ENCODE data around the gene THOP1. TPM values are rescaled to one million over a fixed set of nuclear protein-coding genes. Genes with fewer than 3 reads are reported as not detected.

THOP1 gene
- total and polyA plus RNA-seq, 8 donors: 37.6 to 65.3 (median 46.1) TPM

GRCh38 chr19:2782329-2782935, 2.9 kb upstream of the THOP1 start:
- H3K27ac ChIP-seq: peak overlapping the region; percentile 82 to 91
- no peaks in the 10 kb centered on the region for H3K9me3 ChIP-seq
- DNase-seq (no peak), ATAC-seq (no peak)
- H3K4me3 ChIP-seq: peak overlapping the region; percentile 96 to 97
- peak in 1 of 2 donors; percentile 4 for TF ChIP-seq CTCF (IDR thresholded peaks at IDR 0.05)
- no peaks in the 10 kb centered on the region for H3K27me3 ChIP-seq
- peaks cover 26 to 55% of the 10 kb centered on the region in 2 donors for H3K4me1 ChIP-seq
- H3K36me3 ChIP-seq: peaks cover 0 to 13% of the 10 kb centered on the region in 2 donors
- intact Hi-C loops (cut with DNase I): no loop called here

- Histone ChIP-seq H3K4me1 (peaks cover 26 to 55% of the 10 kb centered on the region in 2 donors), H3K36me3 (peaks cover 0 to 8% of the 10 kb centered on the region in 2 donors), H3K9me3 (no peaks in the 10 kb centered on the region), H3K4me3 (peak within 1 kb of the TSS; percentile 96 to 97), H3K27me3 (no peaks in the 10 kb centered on the region), H3K27ac (peak within 1 kb of the TSS; percentile 82 to 91)
- DNase-seq (peak; percentile 97 to 99 (median 98)), ATAC-seq (peak; percentile 88)
- intact Hi-C loops (cut with DNase I): no loop called here
- peak; percentile 24 to 55 for TF ChIP-seq CTCF (IDR thresholded peaks at IDR 0.05)
Measured at GRCh38 chr19:2782936-2783780, 2.1 kb upstream of the THOP1 start, which contains the start of gene SGTA. Gene SGTA, minus strand, starts transcription at chr19:2783273. Its CDS starts 14,205 bp downstream, at chr19:2769068.

GRCh38 chr19:2783781-2784145, 1.5 kb upstream of the THOP1 start:
- H3K9me3 ChIP-seq: no peaks in the 10 kb centered on the region
- ATAC-seq: no peak
- H3K36me3 ChIP-seq: peaks cover 0 to 7% of the 10 kb centered on the region in 2 donors
- peaks cover 26 to 55% of the 10 kb centered on the region in 2 donors for H3K4me1 ChIP-seq
- DNase-seq: no peak
- H3K27ac ChIP-seq: peak overlapping the region; percentile 82 to 91
- intact Hi-C loops (cut with DNase I): no loop called here
- no peak for TF ChIP-seq CTCF (IDR thresholded peaks at IDR 0.05)
- peak overlapping the region; percentile 96 to 97 for H3K4me3 ChIP-seq
- H3K27me3 ChIP-seq: no peaks in the 10 kb centered on the region

- peaks cover 0 to 19% of the 10 kb centered on the region in 2 donors for H3K36me3 ChIP-seq
- no peak for DNase-seq
- no peaks in the 10 kb centered on the region for H3K27me3 ChIP-seq
- no peak overlapping the region for H3K4me3 ChIP-seq
- intact Hi-C loops (cut with DNase I): no loop called here
- TF ChIP-seq CTCF (IDR thresholded peaks at IDR 0.05): no peak
- no peak overlapping the region for H3K27ac ChIP-seq
- ATAC-seq: no peak
- no peaks in the 10 kb centered on the region for H3K9me3 ChIP-seq
- H3K4me1 ChIP-seq: peaks cover 16 to 38% of the 10 kb centered on the region in 2 donors
Measured at GRCh38 chr19:2787115-2787514, 1.8 kb downstream of the THOP1 start.

GRCh38 chr19:2788237-2788636, 2.9 kb downstream of the THOP1 start:
- no peaks in the 10 kb centered on the region for H3K27me3 ChIP-seq
- peaks cover 0 to 27% of the 10 kb centered on the region in 2 donors for H3K36me3 ChIP-seq
- H3K4me3 ChIP-seq: no peak overlapping the region
- H3K4me1 ChIP-seq: peaks cover 12 to 33% of the 10 kb centered on the region in 2 donors
- intact Hi-C loops (cut with DNase I): no loop called here
- ATAC-seq: no peak
- no peak for TF ChIP-seq CTCF (IDR thresholded peaks at IDR 0.05)
- no peak overlapping the region for H3K27ac ChIP-seq
- DNase-seq: no peak
- no peaks in the 10 kb centered on the region for H3K9me3 ChIP-seq
